Measurements from ENCODE around the gene SCFD1. TPM values are rescaled to one million over a fixed set of nuclear protein-coding genes. Genes with fewer than 3 reads are reported as not detected.
"Not testable (repeated sequence)": the region's sequence is repeated elsewhere in the genome, so short reads cannot be mapped to it uniquely, and the experiment has no call there.

Gene SCFD1
- total RNA-seq, 3 donors from 2014 or later (not counting 1 experiment from before 2014, with no cell fraction given): 97.0 to 106 (median 105) TPM

DNA sequence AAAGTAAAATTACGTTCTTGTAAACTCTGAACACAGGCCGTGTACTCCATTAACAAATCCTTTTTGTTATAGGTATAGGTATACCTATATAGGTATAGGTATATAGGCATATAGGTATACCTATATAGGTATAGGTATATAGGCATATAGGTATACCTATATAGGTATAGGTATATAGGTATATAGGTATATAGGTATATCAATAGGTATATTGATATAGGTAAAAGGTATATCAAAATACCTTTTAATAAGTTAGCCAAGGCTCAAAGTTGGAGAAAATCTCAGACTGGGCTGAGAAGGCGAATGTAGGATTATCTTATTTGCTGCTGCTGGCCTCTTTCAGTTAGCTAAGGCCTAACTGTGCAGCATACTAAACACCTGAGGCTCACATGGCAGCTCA lies 3.4 kb downstream of the SCFD1 start:
- H3K4me1 ChIP-seq (ENCODE audit: control insufficient read depth, insufficient read depth, low read length): peaks cover 13% of the 10 kb centered on the region
- no peak for ATAC-seq
- 100% methylated on average over 1 of the region's 3 CpGs for WGBS (ENCODE audit: insufficient coverage)
- Mint-ChIP-seq H3K4me3 (no peak overlapping the region), H3K27me3 (ENCODE audit: low read depth in 2 of 2) (no peaks in the 10 kb centered on the region), H3K27ac (no peak overlapping the region), H3K4me1 (peaks cover 40 to 52% of the 10 kb centered on the region in 2 donors), H3K9me3 (no peaks in the 10 kb centered on the region), H3K36me3 (no peaks in the 10 kb centered on the region)
- H3K36me3 ChIP-seq (ENCODE audit: control insufficient read depth, insufficient read depth, low read length): peaks cover 2% of the 10 kb centered on the region
- no peak overlapping the region for H3K4me3 ChIP-seq (ENCODE audit: low read length)
- H3K9me3 ChIP-seq (ENCODE audit: control insufficient read depth, insufficient read depth, low read length): no peaks in the 10 kb centered on the region
- intact Hi-C loops (cut with micrococcal nuclease): no loop called here
- DNase-seq: no peak
- no peaks in the 10 kb centered on the region for H3K27me3 ChIP-seq (ENCODE audit: control insufficient read depth, insufficient read depth, low read length)
- no peak overlapping the region for H3K27ac ChIP-seq (ENCODE audit: low read length)
- TF ChIP-seq, protein P1, sequence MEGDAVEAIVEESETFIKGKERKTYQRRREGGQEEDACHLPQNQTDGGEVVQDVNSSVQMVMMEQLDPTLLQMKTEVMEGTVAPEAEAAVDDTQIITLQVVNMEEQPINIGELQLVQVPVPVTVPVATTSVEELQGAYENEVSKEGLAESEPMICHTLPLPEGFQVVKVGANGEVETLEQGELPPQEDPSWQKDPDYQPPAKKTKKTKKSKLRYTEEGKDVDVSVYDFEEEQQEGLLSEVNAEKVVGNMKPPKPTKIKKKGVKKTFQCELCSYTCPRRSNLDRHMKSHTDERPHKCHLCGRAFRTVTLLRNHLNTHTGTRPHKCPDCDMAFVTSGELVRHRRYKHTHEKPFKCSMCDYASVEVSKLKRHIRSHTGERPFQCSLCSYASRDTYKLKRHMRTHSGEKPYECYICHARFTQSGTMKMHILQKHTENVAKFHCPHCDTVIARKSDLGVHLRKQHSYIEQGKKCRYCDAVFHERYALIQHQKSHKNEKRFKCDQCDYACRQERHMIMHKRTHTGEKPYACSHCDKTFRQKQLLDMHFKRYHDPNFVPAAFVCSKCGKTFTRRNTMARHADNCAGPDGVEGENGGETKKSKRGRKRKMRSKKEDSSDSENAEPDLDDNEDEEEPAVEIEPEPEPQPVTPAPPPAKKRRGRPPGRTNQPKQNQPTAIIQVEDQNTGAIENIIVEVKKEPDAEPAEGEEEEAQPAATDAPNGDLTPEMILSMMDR (IDR thresholded peaks at IDR 0.05): no peak

DNA sequence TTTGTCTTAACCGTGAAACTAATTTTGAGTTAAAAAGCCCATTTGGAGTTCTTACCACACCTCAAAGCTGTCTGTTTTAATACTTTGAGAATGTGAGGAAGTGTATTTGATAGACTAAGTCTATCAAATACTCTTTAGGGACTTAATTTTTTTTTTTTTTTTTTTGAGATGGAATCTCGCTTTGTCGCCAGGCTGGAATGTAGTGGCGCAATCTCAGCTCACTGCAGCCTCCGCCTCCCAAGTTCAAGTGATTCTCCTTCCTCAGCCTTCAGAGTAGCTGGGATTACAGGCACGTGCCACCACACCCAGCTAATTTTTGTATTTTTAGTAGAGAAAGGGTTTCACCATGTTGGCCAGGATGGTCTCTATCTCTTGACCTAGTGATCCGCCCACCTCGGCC lies 7.3 kb downstream of the SCFD1 start:
- DNase-seq; H3K27me3 Mint-ChIP-seq (ENCODE audit: low read depth in 2 of 2); H3K4me1 ChIP-seq (ENCODE audit: control insufficient read depth, insufficient read depth, low read length); H3K27me3 ChIP-seq (ENCODE audit: control insufficient read depth, insufficient read depth, low read length); H3K36me3 Mint-ChIP-seq; H3K4me3 ChIP-seq (ENCODE audit: low read length); intact Hi-C loops (cut with micrococcal nuclease); H3K27ac ChIP-seq (ENCODE audit: low read length); H3K9me3 ChIP-seq (ENCODE audit: control insufficient read depth, insufficient read depth, low read length); H3K9me3 Mint-ChIP-seq; H3K4me3 Mint-ChIP-seq; ATAC-seq; H3K27ac Mint-ChIP-seq: not testable (repeated sequence)
- H3K4me1 Mint-ChIP-seq: peaks cover 23 to 37% of the 10 kb centered on the region in 2 donors
- WGBS (ENCODE audit: insufficient coverage): over 99% methylated on average over 8 of the region's 8 CpGs
- H3K36me3 ChIP-seq (ENCODE audit: control insufficient read depth, insufficient read depth, low read length): peaks cover 17% of the 10 kb centered on the region

DNA sequence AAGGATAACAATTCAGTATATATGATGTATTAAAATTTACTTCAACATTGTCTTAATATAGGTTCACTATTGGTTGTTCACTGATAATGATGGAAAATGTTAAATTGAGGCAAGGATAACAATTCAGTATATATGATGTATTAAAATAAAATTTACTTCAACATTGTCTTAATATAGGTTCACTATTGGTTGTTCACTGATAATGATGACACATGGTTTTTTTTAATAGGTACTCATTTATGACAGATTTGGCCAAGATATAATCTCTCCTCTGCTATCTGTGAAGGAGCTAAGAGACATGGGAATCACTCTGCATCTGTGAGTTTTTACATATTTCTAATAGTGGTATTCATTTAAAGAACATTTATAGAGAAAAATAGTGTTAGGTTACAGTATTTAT lies 8.1 kb downstream of the SCFD1 start:
- Mint-ChIP-seq H3K4me1 (peaks cover 18 to 29% of the 10 kb centered on the region in 2 donors), H3K9me3 (no peaks in the 10 kb centered on the region), H3K27ac (no peak overlapping the region), H3K36me3 (no peaks in the 10 kb centered on the region), H3K27me3 (ENCODE audit: low read depth in 2 of 2) (no peaks in the 10 kb centered on the region), H3K4me3 (no peak overlapping the region)
- Histone ChIP-seq H3K4me3 (ENCODE audit: low read length) (no peak overlapping the region), H3K27me3 (ENCODE audit: control insufficient read depth, insufficient read depth, low read length) (no peaks in the 10 kb centered on the region), H3K9me3 (ENCODE audit: control insufficient read depth, insufficient read depth, low read length) (no peaks in the 10 kb centered on the region), H3K36me3 (ENCODE audit: control insufficient read depth, insufficient read depth, low read length) (peaks cover 26% of the 10 kb centered on the region), H3K4me1 (ENCODE audit: control insufficient read depth, insufficient read depth, low read length) (peaks cover 6% of the 10 kb centered on the region), H3K27ac (ENCODE audit: low read length) (no peak overlapping the region)
- DNase-seq (no peak), ATAC-seq (no peak)
- intact Hi-C loops (cut with micrococcal nuclease): no loop called here
- TF ChIP-seq, protein P1 (IDR thresholded peaks at IDR 0.05): no peak

DNA sequence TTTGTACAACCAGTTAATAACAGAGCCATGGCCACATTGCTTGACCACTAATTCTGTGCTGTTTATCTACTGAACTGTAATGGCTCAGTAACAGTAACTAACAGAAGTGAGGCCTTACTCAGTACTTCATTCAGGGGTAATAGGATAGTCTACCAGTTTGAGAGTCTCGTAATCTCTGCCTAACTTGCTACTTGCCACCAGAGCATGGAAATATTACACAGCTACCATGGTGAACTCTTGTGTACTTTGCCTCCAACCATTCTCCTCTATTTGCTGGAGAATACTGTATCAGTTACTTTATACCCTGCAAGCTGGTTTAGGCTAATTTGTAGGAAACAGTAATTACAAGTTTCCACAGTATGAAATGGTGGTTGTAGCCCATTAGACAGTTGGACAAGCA lies 10.6 kb downstream of the SCFD1 start:
- H3K4me3 ChIP-seq (ENCODE audit: low read length): no peak overlapping the region
- peaks cover 35% of the 10 kb centered on the region for H3K36me3 ChIP-seq (ENCODE audit: control insufficient read depth, insufficient read depth, low read length)
- H3K9me3 ChIP-seq (ENCODE audit: control insufficient read depth, insufficient read depth, low read length): no peaks in the 10 kb centered on the region
- H3K4me1 Mint-ChIP-seq: peaks cover 16 to 21% of the 10 kb centered on the region in 2 donors
- no peaks in the 10 kb centered on the region for H3K27me3 Mint-ChIP-seq (ENCODE audit: low read depth in 2 of 2)
- ATAC-seq (no peak), DNase-seq (no peak)
- no peak overlapping the region for H3K27ac ChIP-seq (ENCODE audit: low read length)
- H3K4me3 Mint-ChIP-seq: no peak overlapping the region
- intact Hi-C loops (cut with micrococcal nuclease): no loop called here
- 100% methylated on average over 1 of the region's 1 CpG for WGBS (ENCODE audit: insufficient coverage)
- TF ChIP-seq, protein P1 (IDR thresholded peaks at IDR 0.05): no peak
- H3K4me1 ChIP-seq (ENCODE audit: control insufficient read depth, insufficient read depth, low read length): no peaks in the 10 kb centered on the region
- H3K9me3 Mint-ChIP-seq: no peaks in the 10 kb centered on the region
- no peaks in the 10 kb centered on the region for H3K27me3 ChIP-seq (ENCODE audit: control insufficient read depth, insufficient read depth, low read length)
- H3K36me3 Mint-ChIP-seq: no peaks in the 10 kb centered on the region
- H3K27ac Mint-ChIP-seq: peak overlapping the region in 1 of 2 donors; percentile 29
